Esophagus mucosa (tissue), 1 donor: ENCODE results near the gene SLC7A9. TPM values are rescaled to one million over a fixed set of nuclear protein-coding genes. Genes with fewer than 3 reads are reported as not detected.
"Not testable (repeated sequence)": the region's sequence is repeated elsewhere in the genome, so short reads cannot be mapped to it uniquely, and the experiment has no call there.

Experiments used
- ATAC-seq: fragments of 200-7000 bp; cut with Tn5 transposase; one replicate; pipeline ENCODE4 v1.9.1; 2020
- total RNA-seq: library from RNA; stranded (reverse); gene quantifications from one replicate; pipeline ENCODE4 v1.2.4, GENCODE V29; 2023
- donor health status: DM: yes; HTN: yes; CAD: no.

The SLC7A9 gene
- 0.08 TPM for total RNA-seq

- ATAC-seq, result no peak
Observed at GRCh38 chr19:32869369-32869965, at the start of gene SLC7A9. SLC7A9 (minus strand) TSS chr19:32869767; CDS start chr19:32868534, 1,233 bp downstream.

- ATAC-seq, result no peak
Observed at GRCh38 chr19:32919365-32919764, 49.8 kb upstream of the SLC7A9 start.

- no peak for ATAC-seq
Observed at GRCh38 chr19:32917616-32917996, 48.0 kb upstream of the SLC7A9 start.

GRCh38 chr19:32916969-32917615, 47.5 kb upstream of the SLC7A9 start:
- no peak for ATAC-seq

- no peak for ATAC-seq
Observed at GRCh38 chr19:32914879-32915660, 45.5 kb upstream of the SLC7A9 start.

- no peak for ATAC-seq
Observed at GRCh38 chr19:32911467-32911866, 41.9 kb upstream of the SLC7A9 start.

- ATAC-seq, result no peak
Observed at GRCh38 chr19:32910874-32911273, 41.3 kb upstream of the SLC7A9 start.

GRCh38 chr19:32910094-32910493, 40.5 kb upstream of the SLC7A9 start:
- ATAC-seq, result no peak

GRCh38 chr19:32909257-32909656, 39.7 kb upstream of the SLC7A9 start:
- ATAC-seq, result no peak

GRCh38 chr19:32908641-32909190, 39.1 kb upstream of the SLC7A9 start:
- ATAC-seq, result peak; percentile 47

GRCh38 chr19:32902448-32902847, 32.9 kb upstream of the SLC7A9 start:
- no peak for ATAC-seq

- ATAC-seq, result no peak
Observed at GRCh38 chr19:32901504-32902161, 32.1 kb upstream of the SLC7A9 start.

- ATAC-seq, result no peak
Observed at GRCh38 chr19:32896516-32897214, 27.1 kb upstream of the SLC7A9 start.

- no peak for ATAC-seq
Observed at GRCh38 chr19:32895384-32895783, 25.8 kb upstream of the SLC7A9 start.

- no peak for ATAC-seq
Observed at GRCh38 chr19:32891609-32892008, 22.0 kb upstream of the SLC7A9 start.

- no peak for ATAC-seq
Observed at GRCh38 chr19:32890841-32891240, 21.3 kb upstream of the SLC7A9 start.

GRCh38 chr19:32890326-32890725, 20.8 kb upstream of the SLC7A9 start:
- ATAC-seq, result no peak

- no peak for ATAC-seq
Observed at GRCh38 chr19:32889137-32889934, 19.8 kb upstream of the SLC7A9 start.

GRCh38 chr19:32887572-32888215, 18.1 kb upstream of the SLC7A9 start:
- ATAC-seq, result no peak

GRCh38 chr19:32886241-32886640, 16.7 kb upstream of the SLC7A9 start:
- ATAC-seq, result no peak

- ATAC-seq, result not testable (repeated sequence)
Observed at GRCh38 chr19:32885255-32885654, 15.7 kb upstream of the SLC7A9 start.
